Cortex of kidney (tissue), 1 donor: Measurements from ENCODE around the gene PTCHD1.

Experiments
- DNase-seq: peaks from one replicate; lab custom pipeline; 2025; lab: John Stamatoyannopoulos, UW

The PTCHD1 gene

DNA sequence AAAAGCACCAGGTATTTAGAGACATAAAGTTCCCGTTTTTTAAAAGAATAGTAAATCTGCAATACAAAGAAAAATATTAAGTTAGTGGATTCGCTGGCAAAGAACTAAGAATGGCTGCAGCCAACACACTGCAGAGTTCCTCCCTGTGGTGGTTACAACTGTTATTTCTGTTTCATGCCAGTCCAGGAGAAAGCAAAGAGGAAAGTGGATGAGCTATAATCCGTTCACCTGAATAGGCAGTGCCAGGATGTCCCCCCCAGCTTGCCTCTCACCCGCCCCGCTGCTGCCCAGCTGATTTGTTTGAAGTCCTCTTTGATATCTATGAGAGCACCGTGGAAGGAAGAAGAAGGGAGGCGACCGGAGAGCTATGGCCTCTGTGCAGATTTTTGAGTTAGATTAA, 63.9 kb downstream of the PTCHD1 start:
- DNase-seq, result no peak

DNA sequence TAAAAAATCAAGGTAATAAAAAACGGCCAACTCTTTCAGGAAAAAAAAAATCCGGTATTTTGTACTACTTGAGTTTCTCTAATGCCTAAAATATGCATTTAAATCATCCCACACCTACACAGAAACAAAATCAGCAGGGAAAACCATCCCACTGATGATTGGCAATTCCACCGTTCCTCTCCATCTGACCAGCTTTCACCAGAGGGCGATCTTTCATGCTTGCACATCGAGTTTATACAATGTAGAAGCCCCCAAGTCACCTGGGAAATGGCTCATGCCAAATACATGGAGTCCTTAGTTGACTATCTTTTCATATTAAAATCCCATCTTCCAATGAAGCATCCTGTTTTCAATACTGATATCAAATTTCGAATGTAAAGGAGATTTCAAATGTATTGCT, 69.2 kb downstream of the PTCHD1 start:
- no peak for DNase-seq

DNA sequence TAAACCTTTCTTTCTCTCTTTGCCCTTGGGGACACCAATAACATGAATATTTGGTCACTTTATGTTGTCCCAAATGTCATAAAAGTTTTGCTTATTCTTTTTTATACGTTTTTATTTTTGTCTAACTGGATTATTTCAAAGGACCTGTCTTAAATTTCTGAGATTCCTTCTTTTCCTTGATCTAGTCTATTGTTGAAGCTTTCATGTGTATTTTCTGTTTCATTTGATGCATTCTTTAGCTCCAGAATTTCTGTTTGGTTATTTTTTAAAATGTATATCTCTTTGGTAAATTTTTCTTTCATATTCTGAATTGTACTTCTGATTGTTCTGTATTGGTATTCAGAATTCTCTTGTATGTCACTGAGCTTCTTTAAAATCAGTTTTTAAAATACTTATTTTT, 88.3 kb downstream of the PTCHD1 start:
- no peak for DNase-seq

DNA sequence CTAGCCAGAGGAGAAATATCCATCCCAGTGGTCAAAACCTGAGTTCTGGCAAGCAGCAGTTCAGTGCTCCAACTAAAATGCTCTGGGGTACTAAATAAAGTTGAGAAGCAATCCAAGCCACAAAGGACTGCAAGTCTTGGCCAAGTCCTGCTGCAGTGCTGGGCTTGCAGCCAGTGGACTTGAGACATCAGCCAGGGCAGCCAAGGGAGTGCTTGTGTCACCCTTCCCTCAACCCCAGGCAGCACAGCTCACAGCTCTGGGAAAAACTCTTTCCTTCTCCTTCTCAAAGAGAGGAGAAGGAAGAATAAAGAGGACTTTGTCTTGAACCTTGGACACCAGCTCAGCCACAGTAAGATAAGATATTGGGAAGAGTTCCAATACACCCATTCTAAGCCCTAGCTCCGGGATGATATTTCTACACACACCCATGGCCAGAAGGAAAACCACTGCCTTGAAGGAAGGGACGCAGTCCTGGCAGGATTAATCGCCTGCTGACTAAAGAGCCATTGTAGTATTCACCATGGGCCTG, 99.8 kb downstream of the PTCHD1 start:
- DNase-seq, result no peak

DNA sequence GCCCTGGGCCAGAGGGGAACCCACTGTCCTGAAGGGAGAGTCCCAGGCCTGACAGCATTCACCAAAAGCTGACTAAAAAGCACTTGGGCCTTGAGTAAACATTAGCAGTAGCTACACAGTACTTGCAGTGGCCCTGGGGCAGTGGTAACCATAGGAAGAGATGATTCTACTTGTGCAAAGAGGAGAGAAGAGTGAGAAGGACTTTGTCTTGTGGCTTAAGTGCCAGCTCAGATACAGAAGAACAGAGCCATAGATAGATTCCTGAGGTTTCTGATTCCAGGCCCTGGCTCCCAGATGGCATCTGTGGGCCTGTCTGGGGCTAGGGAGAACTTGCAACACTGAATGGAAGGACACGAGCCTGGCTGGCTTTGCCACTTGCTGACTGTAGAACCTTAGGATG, 100.5 kb downstream of the PTCHD1 start:
- no peak for DNase-seq

DNA sequence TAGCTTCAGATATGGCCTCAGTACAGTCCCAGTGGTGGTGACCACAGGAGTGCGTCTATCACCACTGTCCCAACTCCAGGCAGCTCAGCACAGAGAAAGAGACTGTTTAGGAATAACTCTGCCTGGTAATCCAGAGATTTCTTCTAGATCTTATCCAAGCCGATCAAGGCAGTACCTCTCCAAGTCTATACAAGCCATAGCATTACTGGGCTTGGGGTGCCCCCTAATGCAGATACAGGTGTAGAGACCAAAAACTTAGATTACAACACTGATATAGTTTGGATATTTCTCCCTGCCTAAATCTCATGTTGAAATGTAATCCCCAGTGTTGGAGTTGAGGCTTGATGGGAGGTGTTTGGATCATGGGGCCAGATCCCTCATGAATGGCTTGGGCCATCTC, 100.9 kb downstream of the PTCHD1 start:
- no peak for DNase-seq

DNA sequence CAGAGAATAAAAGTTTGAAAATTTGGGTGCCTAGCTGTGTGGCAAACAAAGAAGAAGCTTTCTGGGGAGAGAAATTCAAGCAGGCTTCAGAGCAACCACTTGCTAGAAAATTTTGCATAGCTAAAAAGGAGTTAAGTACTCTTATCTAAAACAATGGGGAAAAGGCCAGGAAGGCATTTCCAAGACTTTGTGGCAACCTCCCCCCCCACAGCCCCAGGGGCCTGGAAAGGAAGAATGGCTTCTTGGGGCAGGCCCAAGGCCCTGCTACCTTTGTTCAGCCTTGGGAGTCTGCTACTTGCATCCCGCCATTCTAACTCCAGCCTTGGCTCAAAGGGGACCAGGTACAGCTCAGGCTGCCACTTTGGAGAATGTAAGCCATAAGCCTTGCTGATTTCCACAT, 102.2 kb downstream of the PTCHD1 start:
- DNase-seq, result no peak

DNA sequence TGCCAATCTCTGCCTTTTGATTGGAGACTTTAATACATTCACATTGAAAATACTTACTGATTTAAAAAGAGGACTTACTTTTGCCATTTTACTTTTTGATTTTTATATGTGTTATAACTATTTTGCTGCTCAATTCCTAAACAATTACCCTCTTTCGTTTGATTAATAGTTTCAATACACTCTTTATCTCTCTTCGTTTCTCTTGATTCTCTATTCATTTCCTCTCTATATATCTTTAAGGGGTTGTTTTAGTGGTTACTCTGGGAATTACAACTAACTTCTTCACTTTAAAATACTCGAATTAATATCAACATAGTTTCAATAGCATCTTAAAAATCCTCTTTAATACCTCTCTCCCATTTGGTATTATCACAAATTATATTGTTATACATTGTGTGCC, 116.6 kb downstream of the PTCHD1 start:
- no peak for DNase-seq
